Endometrial microvascular endothelial cells (primary cell): Measurements from ENCODE around the gene CLCN7. TPM values are rescaled to one million over a fixed set of nuclear protein-coding genes. Genes with fewer than 3 reads are reported as not detected.

Experiments
- in situ Hi-C: cut with HindIII; loops from 2 replicates; pipeline ENCODE4 v1.10.0; 2017; ENCODE audit warnings: low sequenced_read_pairs, low pct_unique_long_range_greater_than_20kb; ENCODE audit errors: inconsistent ontology term
- total RNA-seq: library from RNA; depleted of rRNA; stranded (reverse); fragments of >200 nt; gene quantifications from one replicate; pipeline ENCODE4 v1.2.3, GENCODE V29; 2015; ENCODE audit errors: inconsistent ontology term

Gene CLCN7
- total RNA-seq, 1 donor from 2014 or later = 43.0 TPM

DNA sequence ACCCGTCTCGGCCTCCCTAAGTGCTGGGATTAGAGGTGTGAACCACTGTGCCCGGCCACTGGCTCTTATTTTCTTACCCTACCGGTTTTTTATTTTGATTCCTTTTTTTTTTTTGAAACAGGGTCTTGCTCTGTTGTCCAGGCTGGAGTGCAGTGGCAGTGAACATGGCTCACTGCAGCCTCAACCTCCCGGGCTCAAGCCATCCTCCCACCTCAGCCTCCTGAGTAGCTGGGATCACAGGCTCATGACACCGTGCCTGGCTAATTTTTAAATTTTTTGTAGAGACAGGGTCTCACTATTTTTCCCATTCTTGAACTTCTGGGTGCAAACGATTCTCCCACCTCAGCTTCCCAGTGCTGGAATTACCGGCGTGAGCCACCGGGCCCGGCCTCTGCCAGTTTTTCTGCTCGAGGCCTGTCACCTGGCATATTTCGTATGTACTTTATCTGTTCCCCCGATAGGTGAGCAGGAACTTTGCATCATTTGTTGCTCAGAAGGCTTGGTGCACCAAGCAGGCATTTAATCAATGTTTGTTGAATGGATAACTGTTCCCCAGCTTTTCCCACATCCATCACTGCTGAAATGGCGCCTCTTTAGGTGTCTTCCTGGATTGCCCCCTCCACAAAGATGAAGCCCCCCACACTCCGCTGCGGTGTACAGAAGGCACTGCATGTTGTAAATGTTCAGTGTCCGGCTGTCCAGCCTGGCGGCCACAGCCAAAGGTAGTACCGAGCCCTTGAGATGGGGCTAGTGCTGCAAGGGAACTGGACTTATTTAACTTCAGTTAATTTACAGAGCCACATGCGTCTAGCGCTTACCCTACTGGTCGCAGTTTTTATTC, 17.5 kb upstream of the CLCN7 start:
- in situ Hi-C loops = loop anchor here (25.0 kb wide), 1 partner anchor 105 kb away; no protein-coding TSS in a partner anchor

- in situ Hi-C loops = loop anchor here (25.0 kb wide), 1 partner anchor 104 kb away; no protein-coding TSS in a partner anchor
Observed at GRCh38 chr16:1491327-1491726, 16.5 kb upstream of the CLCN7 start.

DNA sequence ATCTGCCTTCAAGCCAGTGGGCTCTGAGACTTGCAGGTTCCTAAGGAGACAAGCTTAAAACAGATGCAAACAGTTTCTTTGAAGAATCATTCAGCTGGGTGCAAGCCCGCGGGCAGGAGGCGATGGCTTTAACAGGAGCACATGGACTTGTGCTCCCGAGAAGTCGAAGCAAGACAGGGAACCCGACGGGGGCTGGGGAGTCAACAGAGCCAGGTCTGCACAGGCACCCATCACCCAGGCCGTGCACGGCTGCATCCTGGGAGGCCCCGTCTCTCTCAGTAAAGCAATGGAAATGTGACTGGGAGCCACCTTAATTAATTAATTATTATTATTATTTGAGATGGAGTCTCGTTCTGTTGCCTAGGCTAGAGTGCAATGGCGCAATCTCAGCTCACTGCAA, 14.2 kb upstream of the CLCN7 start:
- in situ Hi-C loops = loop anchor here (25.0 kb wide), 1 partner anchor 102 kb away; no protein-coding TSS in a partner anchor

DNA sequence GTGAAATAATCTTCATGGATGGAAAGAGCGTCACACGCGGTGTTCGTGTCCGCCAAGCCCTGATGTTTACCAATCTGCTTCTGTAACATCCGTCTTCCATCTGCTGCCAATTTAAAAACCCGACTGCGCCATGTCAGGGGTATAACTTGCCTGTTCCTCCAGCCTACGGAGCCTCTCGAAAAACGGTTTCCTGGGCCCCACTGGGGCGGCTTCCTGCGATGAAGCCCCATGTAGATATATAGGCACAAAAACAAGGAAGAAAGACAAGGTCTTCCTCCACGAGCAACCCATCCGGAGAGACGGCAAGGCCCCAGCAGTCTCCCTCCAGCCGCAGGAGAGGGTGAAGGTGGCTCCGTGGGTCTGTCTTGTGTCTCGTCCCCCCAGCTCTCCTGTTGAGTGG, 13.8 kb upstream of the CLCN7 start, which contains the start of gene PTX4:
Gene PTX4 (minus strand): TSS at position 326 of the 400 bp plus-strand sequence. CDS start 35 bp downstream, at position 291.
- in situ Hi-C loops = loop anchor here (25.0 kb wide), 1 partner anchor 101 kb away; no protein-coding TSS in a partner anchor

DNA sequence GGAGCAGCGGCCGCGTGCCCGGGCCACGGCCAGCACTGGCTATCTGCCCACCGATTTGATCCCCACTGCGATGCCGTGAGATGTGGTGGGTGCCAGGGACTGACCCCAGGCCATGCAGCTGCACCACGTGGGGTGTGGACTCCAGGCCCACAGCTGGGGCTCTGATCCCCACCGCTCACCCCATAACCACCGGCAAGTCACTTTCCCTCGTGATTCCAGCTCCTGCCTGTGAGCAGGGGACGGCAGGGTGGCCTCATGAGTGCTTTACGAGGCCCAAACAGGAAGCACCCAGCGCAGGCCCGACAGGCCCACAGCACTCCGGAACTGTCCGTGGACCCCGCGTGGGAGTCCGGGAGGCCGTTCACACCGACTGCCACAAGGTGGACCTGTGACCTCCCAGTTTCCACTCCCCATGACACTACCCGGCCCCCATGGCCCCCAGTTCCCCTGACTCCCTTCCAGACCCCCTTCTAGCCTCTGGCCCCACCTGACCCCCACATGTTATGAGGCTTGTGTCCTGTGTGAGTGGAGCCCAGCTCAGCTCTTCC, 13.3 kb upstream of the CLCN7 start:
- in situ Hi-C loops = loop anchor here (25.0 kb wide), 1 partner anchor 101 kb away; no protein-coding TSS in a partner anchor

DNA sequence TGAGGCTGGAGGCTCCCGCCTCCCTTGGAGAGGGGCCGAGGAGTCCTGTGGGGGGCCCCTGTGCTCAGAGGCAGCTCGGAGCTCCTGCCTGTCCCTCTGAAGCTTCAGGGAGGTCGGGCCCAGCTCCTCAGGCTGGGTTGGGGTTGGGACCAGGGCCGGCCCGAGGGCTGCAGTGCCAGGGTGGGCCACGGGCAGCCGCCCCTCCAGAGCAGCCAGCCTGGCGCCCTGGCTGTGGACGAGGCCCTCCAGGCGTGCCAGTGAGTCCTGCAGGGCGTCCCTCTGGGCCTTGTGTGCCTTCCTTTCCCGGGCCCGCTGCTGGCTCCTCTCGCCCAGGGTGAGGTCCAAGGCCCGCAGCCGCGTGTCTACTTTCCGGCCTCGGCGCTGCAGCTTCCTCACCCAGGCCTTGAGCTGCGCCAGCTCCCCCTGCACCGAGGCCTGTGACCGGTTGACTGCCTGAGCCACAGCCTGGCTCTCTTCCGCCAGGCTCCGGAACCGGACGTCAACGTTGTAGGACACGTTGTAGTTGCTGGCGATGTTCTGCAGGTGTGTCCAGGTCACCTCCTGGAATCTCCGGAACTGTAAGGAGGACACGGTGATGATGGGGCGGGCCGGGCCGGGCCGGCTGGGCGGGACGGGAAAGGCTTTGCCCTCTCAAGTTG, 12.7 kb upstream of the CLCN7 start:
- in situ Hi-C loops = loop anchor here (25.0 kb wide), 1 partner anchor 100 kb away; no protein-coding TSS in a partner anchor

- in situ Hi-C loops = loop anchor here (25.0 kb wide), 1 partner anchor 99 kb away; no protein-coding TSS in a partner anchor
Observed at GRCh38 chr16:1486551-1487390, 11.9 kb upstream of the CLCN7 start.

DNA sequence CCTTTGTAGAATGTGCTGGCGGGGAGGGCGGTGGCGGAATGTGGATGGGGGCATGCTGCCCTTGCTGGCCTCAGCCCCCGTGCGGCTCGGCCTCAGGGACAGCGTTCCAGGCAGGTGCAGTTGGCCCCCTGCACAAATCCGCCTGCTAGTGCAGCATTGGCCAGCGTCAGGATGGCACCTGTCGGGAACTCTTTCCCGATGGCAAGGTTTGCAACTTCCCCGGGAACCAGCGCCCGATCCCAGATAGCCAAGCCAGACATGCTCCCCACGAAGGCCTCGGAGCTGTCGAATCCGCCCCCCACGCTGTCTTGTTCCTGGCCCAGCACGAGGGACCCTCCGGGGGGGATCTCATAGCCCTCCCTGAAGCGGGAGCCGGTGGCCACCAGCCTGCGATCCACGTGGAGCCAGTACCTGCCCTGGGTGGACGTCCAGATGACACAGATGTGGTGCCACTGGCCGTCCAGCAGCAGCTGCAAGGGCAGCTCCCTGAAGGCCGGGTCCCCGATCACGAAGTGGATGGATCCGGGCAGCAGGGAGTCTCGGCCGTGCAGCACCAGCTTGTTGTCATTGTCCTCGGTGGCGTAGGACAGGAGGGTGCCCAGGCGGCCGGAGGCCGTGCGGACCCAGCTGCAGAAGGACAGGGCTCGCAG, 11.1 kb upstream of the CLCN7 start:
- in situ Hi-C loops = loop anchor here (25.0 kb wide), 1 partner anchor 99 kb away; no protein-coding TSS in a partner anchor

DNA sequence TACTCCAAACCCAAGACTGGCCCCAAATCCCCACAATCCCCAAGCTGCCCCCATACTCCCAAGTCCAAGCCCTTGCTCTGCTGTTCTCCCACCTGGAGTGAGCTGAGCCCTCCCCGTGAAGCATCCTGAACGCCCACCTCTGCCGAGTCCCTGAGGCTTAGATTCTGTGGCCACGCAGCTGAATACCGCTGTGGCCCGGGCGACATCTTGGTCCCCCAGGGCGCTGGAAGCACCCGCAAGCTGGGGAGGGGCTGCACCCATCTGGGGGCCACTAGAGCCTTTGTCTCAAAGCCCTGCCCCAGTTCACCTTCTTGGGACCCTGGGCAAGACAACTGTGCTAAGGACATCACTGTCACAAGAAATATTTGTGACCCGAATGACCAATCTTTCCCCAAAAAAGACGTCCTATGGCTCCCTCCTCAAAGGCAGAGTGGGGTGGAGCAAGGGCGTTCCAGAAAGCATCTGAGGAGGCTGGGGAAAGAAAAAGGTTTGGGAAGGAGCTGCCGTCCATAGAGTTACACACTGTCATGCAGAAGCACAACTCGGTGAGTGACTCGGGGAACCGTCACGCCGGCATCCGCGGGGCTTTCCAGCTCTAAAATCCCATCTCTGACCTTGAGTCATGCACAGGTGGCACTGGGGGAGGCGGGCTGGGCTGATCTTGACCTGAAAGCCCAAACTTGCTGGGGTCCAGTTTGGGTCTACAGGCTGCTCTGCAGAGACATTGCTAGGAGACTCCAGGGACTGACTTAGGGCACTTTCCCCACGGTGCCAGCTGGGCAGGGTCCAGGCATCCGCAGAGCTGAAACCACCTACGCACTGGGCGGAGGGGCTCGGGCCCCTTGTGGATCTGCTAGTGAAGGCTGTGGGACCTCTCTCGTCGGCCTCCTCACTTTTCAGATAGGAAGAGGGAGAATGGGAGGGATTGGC, 7.3 kb upstream of the CLCN7 start:
- in situ Hi-C loops = loop anchor here (25.0 kb wide), 1 partner anchor 95 kb away; no protein-coding TSS in a partner anchor

DNA sequence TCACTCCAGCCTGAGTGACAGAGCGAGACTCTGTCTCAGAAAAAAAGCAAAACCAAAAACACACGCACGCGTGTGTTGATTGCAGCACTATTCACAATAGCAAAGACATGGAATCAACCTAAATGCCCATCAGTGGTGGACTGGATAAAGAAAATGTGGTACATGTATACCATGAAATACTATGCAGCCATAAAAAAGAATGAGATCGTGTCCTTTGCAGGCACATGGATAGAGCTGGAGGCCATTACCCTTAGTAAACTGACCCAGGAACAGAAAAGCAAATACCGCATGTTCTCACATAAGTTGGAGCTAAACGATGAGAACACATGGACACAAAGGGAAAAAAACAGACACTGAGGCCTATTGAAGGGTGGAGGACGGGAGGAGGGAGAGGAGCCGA, 4.1 kb upstream of the CLCN7 start:
- in situ Hi-C loops = loop anchor here (25.0 kb wide), 1 partner anchor 92 kb away; no protein-coding TSS in a partner anchor

DNA sequence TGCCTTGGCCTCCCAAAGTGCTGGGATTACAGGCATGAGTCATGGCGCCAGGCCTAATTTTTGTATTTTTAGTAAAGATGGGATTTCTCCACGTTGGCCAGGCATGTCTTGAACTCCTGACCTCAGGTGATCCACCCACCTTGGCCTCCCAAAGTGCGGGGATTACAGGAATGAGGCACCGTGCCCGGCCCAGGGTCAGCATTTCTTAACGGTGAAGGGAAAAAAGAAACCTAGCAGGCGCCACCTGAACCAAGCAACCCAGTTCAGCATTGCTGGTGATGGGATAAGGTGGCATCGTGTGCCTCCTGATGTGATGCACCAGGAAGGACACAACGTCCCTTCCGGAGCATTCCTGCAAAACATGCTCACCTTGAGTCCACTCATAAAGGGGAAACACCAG, 2.2 kb upstream of the CLCN7 start:
- in situ Hi-C loops = loop anchor here (25.0 kb wide), 1 partner anchor 90 kb away; no protein-coding TSS in a partner anchor

DNA sequence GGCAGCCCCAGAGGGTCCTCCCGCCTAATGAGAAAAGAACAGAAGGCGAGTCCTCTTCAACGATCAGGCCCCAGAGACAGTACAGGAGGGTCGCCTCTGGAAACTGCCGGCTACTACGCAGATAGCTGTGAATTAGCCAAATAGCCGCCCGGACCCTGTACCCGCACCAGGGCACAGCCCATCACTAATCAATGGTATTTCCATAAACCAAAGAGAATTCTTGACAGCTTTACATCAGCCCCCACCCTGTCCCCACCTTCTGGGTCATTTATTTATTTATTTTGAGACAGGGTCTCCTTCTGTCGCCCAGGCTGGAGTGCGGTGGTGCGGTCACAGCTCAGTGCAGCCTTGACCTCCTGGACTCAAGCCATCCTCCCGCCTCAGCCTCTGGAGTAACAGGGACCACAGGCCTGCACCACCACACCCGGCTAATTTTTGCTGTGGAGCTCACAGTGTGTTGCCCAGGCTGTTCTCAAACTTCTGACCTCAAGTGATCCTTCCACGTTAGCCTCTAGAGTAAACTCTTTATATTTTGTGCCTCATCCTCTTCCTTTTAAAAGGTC, 805 bp upstream of the CLCN7 start:
- in situ Hi-C loops = loop anchor here (25.0 kb wide), 1 partner anchor 88 kb away; no protein-coding TSS in a partner anchor

- in situ Hi-C loops = no loop called here
Observed at GRCh38 chr16:1474082-1474795, 589 bp downstream of the CLCN7 start.

DNA sequence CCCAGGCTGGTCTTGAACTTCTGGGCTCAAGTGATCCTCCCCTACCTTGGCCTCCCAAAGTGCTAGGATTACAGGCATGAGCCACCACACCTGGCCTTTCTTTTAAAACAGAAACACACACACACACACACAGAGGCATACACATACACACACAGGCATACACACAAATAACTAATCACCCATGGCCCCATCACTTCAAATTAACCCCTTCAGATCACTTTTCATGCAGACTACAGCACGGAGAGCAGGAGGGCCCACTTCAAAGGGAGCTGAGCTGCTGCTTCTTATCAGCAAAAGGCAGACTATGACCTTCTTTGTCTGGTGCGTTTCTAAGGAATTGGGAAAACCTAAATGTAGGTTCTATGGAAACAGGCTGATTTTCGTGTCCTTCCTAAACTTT, 1.9 kb downstream of the CLCN7 start:
- in situ Hi-C loops = no loop called here

DNA sequence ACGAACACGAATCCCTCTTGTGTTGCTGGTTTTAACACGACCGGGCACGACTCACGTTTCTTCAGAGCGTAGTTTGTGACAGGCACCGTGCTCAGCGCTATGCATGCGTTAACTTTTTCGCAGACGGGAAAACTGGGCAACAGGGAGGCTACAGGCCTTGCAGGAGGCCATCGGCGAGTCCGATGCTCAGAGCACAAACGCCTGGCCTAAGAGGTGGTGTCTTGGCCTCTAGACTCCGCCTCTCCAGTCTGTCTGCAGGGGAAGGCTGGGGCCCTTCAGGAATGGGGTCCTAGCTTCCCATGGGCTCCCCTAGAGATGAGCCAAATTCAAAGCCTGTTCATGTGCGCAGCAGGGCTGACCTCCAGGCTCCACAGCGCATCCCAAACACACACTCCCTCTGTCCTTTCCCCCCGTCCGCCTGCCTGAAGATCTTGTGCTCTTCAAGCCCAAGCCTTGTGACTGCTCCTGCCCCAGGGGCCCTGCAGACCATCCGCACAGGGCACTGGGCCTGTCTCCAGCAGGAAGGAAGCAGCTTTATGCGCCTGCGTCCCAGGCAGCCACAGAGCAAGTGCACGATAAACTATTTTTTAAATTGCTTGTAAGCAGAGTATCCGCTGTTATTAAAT, 3.1 kb downstream of the CLCN7 start:
- in situ Hi-C loops = no loop called here
